ENCODE measurements around the gene CRELD2. TPM values are rescaled to one million over a fixed set of nuclear protein-coding genes. Genes with fewer than 3 reads are reported as not detected.

The CRELD2 gene
- total RNA-seq, 1 donor from 2014 or later = 42.7 TPM

- Histone ChIP-seq H3K4me1 (no peaks in the 10 kb centered on the region), H3K36me3 (peaks cover 80% of the 10 kb centered on the region), H3K4me3 (no peak overlapping the region), H3K9me3 (no peaks in the 10 kb centered on the region), H3K27me3 (ENCODE audit: low read depth) (no peaks in the 10 kb centered on the region), H3K27ac (no peak overlapping the region)
- ATAC-seq (peak in 1 of 2 donors; percentile 13), DNase-seq (no peak)
- no peak for TF ChIP-seq CTCF (IDR thresholded peaks at IDR 0.05)
- intact Hi-C loops (cut with DNase I) = no loop called here
Observed at GRCh38 chr22:49907807-49908206, 10.6 kb upstream of the CRELD2 start.

- no peak overlapping the region for H3K27ac ChIP-seq
- no peaks in the 10 kb centered on the region for H3K27me3 ChIP-seq (ENCODE audit: low read depth)
- ATAC-seq (no peak), DNase-seq (peak; percentile 44)
- no peaks in the 10 kb centered on the region for H3K9me3 ChIP-seq
- H3K4me3 ChIP-seq = no peak overlapping the region
- peaks cover 73% of the 10 kb centered on the region for H3K36me3 ChIP-seq
- no peak for TF ChIP-seq CTCF (IDR thresholded peaks at IDR 0.05)
- intact Hi-C loops (cut with DNase I) = no loop called here
- no peaks in the 10 kb centered on the region for H3K4me1 ChIP-seq
Observed at GRCh38 chr22:49909476-49910205, 8.8 kb upstream of the CRELD2 start.

GRCh38 chr22:49910229-49911155 lies 7.9 kb upstream of the CRELD2 start:
- intact Hi-C loops (cut with DNase I) = no loop called here
- Histone ChIP-seq H3K4me1 (no peaks in the 10 kb centered on the region), H3K27ac (no peak overlapping the region), H3K9me3 (no peaks in the 10 kb centered on the region), H3K4me3 (no peak overlapping the region), H3K36me3 (peaks cover 73% of the 10 kb centered on the region), H3K27me3 (ENCODE audit: low read depth) (no peaks in the 10 kb centered on the region)
- ATAC-seq (no peak), DNase-seq (peak; percentile 44)
- no peak for TF ChIP-seq CTCF (IDR thresholded peaks at IDR 0.05)

DNA sequence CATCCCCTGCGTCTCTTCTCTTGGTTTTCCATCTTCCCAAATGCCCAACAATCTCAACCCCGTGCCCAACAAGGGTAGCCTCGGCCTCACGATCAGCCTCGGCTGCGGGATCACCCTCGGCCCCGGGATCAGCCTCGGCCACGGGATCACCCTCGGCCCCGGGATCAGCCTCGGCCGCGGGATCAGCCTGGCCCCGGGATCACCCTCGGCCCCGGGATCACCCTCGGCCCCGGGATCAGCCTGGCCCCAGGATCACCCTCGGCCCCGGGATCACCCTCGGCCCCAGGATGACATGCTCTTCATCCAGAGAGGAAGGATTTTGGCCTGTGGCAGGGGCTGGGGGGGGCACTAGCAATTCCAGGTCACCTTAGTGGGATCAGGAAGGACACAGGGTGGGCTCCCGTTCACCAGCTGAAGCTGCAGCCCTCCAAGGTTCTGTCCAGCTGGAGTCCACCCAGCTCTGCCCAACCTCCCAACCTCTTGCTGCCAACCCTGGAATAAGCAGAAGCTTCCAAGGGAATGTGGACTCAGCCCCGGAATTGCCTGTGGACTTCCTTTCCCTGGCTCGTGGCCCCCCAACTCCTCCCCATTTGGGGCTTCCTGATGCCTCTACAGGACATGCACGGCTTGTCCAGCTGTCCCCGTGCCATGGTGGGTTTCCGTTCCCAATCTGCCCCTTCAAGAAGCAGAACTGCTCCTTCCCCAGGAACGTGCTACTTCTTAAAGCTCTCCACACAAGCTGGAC lies 6.4 kb upstream of the CRELD2 start:
- DNase-seq (no peak), ATAC-seq (no peak)
- Histone ChIP-seq H3K27ac (no peak overlapping the region), H3K36me3 (peaks cover 59% of the 10 kb centered on the region), H3K4me1 (peaks cover 5% of the 10 kb centered on the region), H3K4me3 (no peak overlapping the region), H3K9me3 (no peaks in the 10 kb centered on the region), H3K27me3 (ENCODE audit: low read depth) (no peaks in the 10 kb centered on the region)
- TF ChIP-seq CTCF (IDR thresholded peaks at IDR 0.05) = no peak
- intact Hi-C loops (cut with DNase I) = no loop called here

DNA sequence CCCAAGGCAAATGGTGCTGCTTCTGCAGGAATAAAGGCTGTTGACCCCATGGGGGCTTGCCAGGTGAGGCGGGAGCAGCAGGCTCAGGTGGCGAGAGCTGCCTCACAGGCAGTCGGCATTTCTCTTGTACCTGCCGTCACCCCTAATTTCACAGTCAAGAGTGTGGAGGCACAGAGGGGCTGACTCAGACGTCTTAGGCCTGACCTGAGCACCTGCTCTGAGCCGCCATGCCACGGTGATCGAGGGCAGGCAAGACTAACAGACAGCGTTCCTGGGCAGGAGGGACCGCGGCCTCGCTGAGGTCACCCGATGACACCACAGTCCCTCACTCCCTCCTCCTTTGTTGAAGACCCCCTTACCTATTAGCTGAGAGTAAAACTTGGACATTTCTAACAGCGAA lies 5.4 kb upstream of the CRELD2 start:
- Histone ChIP-seq H3K27ac (no peak overlapping the region), H3K27me3 (ENCODE audit: low read depth) (no peaks in the 10 kb centered on the region), H3K4me1 (peaks cover 12% of the 10 kb centered on the region), H3K4me3 (no peak overlapping the region), H3K9me3 (no peaks in the 10 kb centered on the region), H3K36me3 (peaks cover 49% of the 10 kb centered on the region)
- no peak for TF ChIP-seq CTCF (IDR thresholded peaks at IDR 0.05)
- intact Hi-C loops (cut with DNase I) = no loop called here
- DNase-seq (no peak), ATAC-seq (no peak)

Data from lower lobe of right lung (tissue), 2 donors.